GM19035 (cell line): Measurements from ENCODE around the gene CMYA5.

ENCODE experiments used
- ATAC-seq: cut with Tn5 transposase; IDR thresholded peaks from one replicate; pipeline ENCODE4 v1.9.1; 2021; ENCODE audit not compliant: unreplicated experiment

The CMYA5 gene

GRCh38 chr5:79834098-79834753 lies 144.6 kb downstream of the CMYA5 start:
- ATAC-seq, result no peak

DNA sequence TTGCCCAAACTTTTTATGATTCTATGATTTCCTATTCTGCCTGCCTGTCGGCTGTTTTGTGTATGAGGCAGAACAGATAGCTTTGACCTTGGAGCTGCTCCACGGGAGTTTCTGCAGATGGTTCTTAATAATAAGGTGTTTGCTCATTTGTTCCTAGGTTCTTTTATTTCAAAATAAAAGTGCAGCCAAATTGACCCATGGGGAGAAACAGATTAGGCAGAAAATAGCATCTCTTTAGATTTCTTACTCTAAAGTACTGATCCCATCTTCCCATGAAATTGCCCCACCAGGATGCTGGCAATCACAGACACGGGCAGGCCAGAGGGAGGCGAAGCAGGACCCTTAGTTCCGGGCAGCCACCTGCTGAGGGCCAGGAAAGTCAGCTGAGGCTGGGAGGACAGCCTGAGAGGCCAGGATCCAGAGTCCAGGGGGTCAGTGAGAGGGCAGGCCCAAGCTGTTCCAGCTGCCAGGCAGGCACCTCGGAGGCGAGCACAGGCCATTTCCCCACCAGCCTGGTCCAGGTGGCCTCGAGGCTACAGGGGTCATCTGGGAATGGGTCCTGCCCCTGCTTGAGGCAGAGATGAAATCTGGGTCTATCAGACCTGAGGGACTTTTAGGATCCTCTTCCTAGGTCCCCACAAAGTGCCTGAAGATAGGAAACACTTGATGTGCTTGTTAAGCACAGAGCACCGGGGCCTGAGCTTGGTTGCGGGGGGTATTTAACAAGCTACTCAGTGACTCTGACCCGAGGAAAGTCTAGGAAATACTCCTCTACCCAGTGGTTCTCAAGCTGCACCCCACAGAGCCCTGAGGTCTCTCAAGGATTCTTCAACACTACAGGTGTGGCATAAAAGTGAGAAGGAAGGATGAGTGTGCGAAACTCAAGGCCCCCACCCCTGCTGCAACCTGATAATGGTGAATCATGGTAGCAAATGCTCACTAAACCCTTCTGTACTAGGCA lies 145.4 kb downstream of the CMYA5 start:
- no peak for ATAC-seq

DNA sequence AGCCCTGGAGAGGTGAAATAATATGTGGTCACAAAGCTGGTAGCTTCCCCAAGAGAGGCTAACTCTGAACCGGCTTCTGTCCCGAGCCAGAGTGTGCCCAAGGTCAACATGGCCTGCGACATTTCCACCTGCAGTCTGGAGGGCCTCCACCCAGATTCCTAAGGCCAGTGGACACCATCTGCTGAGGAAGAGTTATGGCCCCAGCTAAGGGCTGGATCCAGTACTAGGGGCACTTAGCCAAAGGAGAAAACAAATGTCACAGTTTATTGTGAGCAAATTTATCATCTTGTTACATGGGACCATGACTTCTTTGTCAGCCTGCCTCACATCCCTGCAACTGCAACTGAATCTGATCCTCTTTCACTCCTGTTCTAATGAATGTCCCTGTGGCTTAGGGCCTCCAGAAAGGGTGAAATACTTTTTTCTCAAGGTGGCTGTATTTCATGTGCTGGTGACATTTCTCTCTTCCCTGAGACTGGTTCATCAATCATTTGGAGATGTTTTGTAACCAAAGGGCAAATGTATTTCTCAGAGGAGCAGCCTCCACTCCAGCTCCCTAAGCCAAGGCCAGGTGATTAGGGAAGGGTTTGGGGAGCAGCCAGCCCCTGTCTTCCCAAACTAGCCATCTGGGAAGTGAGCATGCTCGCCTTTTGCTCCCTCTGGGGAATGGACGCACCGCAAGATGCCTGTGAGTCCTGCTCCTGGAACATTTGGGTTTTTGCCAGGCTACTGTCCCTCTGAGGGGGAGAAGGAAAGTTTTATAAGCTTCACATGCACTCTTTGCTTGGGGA lies 148.3 kb downstream of the CMYA5 start:
- no peak for ATAC-seq

GRCh38 chr5:79840084-79840990 lies 150.7 kb downstream of the CMYA5 start:
- no peak for ATAC-seq

GRCh38 chr5:79841172-79841571 lies 151.5 kb downstream of the CMYA5 start:
- ATAC-seq, result no peak

DNA sequence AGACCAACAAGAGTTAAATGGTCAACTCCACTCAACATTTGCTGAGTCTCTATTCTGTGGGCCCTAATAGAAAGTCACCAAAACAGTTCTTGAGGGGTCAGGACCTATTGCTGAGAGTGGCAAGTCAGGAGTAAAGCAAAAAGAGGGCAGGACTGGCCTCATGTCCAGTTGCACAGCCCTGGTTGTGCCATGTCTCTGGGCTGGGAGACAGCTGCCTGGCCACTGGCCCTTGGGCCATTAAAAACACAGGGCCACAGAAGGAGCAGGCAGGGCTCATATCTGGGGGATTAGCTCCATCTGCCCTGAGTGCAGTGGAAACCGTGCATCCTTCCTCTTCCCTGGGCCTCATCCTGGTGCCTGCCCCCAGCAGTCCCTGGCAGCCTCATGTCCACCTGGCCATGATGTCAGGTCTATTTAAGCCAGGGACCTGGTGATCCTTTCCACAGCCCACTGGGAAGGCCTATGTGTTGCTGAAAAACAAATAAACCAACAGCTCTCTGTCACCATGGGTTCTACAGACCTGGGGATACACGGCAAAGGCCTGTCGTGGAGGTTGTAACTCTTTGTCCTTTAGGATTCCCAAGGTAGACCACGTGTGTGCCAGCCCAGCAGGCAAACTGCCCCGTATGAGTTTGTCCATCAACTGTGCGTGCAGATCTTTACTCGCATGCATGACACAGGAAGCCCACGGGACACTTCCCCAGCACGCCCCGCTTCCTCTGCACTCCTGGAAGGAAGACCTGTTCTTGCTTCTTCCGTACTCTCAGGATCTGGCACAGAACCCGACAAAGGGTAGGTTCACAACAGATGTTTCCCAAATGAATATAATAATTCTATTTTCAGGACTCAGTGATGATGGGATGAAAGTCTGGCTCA lies 152.6 kb downstream of the CMYA5 start:
- no peak for ATAC-seq

DNA sequence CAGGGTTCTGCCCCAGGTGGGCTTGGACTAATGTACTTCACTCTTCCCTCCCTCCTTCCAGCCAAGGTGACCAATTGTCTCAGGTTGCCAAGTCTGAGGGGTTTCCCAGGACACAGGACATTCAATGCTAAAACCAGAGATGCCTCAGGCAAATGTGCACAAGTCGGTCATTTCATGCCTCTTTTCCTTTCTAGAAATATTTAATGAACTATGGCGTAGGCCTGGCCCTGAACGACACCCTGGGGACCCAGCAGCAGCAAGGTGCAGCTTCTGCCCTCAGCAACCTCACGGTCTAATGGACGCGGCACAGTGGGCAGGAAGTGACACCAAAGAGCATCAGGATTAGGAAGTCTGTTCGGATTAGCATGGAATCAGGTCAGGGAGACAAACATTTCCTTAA lies 153.4 kb downstream of the CMYA5 start:
- ATAC-seq, result no peak

DNA sequence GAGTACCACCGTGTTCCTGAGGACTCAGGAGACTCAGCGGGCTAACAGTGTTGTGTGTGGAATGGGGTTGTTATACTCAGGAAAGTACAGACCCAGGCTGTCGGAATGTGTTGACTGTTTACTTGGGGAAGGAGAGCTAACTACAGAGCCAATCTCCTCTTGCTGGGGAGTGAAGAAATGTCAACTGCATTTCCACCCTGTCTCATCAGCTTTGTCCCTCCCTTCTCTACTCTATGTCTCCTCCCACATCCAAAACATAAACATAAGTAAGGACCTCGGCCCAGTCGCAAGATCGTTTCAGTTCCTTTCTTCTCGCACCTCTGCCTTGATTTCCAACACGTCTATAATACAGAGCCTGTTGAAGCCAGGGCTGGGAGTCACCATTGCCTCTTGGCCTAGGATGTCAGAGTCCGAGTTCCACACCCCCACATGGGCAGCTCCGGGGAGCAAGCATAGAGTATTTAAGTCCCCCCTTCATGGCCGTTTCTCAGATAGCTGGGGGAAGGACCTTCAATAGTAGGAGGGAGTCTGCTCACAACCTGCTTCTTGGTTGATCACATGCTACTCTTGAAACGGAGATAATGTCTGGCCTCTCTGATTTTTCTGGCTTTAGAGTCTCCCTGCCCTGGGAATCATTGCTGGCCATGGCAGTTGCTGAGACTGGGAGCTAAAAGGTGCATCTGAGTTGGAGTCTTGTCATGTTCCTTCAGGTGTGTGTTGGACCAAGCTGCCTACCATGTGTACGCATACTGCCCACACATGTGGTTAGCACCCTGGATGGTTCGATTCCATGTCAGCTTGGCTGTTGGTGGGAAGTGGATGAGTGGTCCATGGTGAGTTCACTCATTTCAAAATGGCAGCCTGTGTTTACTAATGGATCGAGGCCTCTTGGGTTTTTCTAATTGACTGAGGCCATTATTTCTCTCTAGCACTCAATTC lies 154.1 kb downstream of the CMYA5 start:
- no peak for ATAC-seq

DNA sequence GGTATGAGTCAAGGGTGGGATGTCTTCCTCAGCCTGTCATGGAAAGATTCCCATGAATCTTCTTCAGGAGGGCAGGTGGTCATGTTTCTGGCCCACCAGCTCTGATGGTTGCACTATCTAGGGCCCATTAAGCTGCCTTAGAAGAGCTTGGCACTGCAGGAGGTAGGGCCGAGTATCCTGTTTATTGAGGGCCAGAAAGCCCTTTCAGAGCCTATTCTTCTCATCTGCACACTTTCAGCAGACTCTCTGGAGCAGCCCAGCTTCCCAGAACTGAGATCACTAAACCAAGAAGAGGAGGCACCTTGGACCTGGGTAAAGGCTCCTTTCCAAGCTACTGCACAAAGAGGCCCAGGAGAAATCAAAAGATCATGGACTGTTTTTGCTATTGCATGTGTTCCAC lies 154.9 kb downstream of the CMYA5 start:
- no peak for ATAC-seq

DNA sequence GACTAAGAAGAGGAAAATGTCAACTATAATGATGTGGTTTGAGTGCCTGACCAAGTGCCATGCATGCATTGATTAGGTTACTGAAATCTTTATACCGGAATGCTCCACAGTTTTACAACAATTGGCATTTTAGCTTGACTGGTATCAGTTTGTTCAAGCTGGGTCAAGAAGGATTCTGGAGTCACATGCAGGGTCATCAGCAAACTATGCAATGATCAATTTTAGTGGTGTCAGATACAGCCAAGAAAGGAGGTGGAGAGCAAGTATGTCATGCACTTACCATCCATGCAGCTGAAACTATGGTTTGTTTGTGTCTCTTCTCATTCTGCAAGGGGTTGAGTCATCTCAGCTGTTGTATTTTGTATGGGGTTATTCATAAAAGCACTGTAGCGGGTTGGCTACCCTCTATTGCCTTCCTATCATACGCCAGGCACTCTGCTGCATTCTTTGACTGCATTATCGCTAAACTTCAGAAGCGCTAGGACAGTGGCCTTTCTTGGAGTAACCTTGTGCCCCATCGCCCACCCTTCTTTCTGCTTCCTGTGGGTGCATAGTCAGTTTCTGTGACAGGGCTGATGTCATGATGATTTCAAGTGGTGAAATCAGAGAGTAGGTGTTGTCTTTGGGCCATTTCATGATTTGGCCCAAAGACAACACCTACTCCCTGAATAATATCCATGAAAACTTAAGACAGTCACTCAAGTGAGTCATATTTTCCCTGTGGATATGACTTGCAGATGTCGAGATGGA lies 156.0 kb downstream of the CMYA5 start:
- no peak for ATAC-seq

GRCh38 chr5:79846198-79846521 lies 156.5 kb downstream of the CMYA5 start:
- no peak for ATAC-seq

DNA sequence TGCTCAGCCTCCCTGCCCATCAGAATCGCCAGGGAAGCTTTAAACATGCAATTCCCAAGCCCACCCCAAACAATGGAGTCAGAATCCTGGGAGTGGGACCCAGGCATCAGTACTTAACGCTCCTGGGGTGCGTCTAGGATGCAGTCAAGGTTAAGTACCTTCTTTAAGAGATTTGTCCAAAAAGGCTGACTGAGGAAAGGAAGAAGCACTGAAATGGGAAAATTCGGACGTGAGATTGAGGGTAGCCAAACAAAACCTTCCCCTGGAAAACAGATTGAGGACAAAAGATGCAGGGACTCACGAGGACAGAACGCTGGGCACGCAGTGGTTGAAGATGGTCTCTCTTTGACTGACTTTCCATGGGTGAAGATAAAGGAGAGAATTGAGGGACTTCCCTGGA lies 157.9 kb downstream of the CMYA5 start:
- no peak for ATAC-seq

DNA sequence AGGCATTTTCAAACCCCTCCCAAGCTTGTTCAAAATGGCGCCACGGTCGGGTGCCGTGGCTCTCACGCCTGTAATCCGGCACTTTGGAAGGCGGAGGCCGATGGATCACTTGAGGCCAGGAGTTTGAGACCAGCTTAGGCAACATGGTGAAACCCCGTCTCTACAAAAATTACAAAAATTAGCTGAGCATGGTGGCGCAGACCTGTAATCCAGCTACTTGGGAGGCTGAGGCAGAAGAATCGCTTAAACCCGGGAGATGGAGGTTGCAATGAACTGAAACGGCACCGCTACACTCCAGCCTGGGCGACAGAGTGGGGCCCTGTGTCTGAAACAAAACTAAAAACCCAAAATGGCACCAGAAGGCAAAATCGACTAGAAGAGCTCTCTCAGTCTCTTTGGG lies 159.4 kb downstream of the CMYA5 start:
- ATAC-seq, result no peak
